HepG2 (cell line): ENCODE data around the gene GOLGA3.

Source experiments
- SRY ChIP-seq: sonication (generic); formaldehyde crosslinking; IDR thresholded peaks from 2 replicates; pipeline ENCODE4 v1.8.0; 2022; ENCODE audit warnings: mild to moderate bottlenecking, missing genetic modification reagents
- USF2 ChIP-seq, 2 experiments: sonication (generic) in 1 of 2; formaldehyde crosslinking in 1 of 2; IDR thresholded peaks; 2 replicates each; pipeline versions ENCODE4 v1.5.1 to v1.6.1; 2011 to 2020; ENCODE audit warnings: borderline replicate concordance in 1 of 2, low read depth in 1 of 2, low read length in 1 of 2, mild to moderate bottlenecking in 1 of 2, missing genetic modification reagents in 1 of 2, moderate library complexity in 1 of 2

- no peak for TF ChIP-seq SRY (CRISPR knock-in tag)
- TF ChIP-seq USF2 (IDR thresholded peaks at IDR 0.05; ENCODE audit: low read depth, low read length), result no peak
- no peak for TF ChIP-seq USF2 (CRISPR knock-in tag; IDR thresholded peaks at IDR 0.05; ENCODE audit: borderline replicate concordance)
Measured at GRCh38 chr12:132719141-132719953, 109.3 kb downstream of the GOLGA3 start.
